PC-9 (cell line): ENCODE data around the gene MAP3K20.
"Not testable (repeated sequence)": the region's sequence is repeated elsewhere in the genome, so short reads cannot be mapped to it uniquely, and the experiment has no call there.

ENCODE experiments used
- EZH2 ChIP-seq: fragments of 200-600 bp; sonication (generic); IDR thresholded peaks from 2 replicates; pipeline ENCODE4 v1.8.0; 2017; ENCODE audit warnings: antibody characterized with exemption, low read depth
- TF ChIP-seq, protein P1 (sequence below): fragments of 200-600 bp; sonication (generic); conservative IDR thresholded peaks from 2 replicates; pipeline ENCODE4 v1.6.1; 2017; ENCODE audit warnings: mixed run types, antibody characterized with exemption, mild to moderate bottlenecking, moderate library complexity

DNA sequence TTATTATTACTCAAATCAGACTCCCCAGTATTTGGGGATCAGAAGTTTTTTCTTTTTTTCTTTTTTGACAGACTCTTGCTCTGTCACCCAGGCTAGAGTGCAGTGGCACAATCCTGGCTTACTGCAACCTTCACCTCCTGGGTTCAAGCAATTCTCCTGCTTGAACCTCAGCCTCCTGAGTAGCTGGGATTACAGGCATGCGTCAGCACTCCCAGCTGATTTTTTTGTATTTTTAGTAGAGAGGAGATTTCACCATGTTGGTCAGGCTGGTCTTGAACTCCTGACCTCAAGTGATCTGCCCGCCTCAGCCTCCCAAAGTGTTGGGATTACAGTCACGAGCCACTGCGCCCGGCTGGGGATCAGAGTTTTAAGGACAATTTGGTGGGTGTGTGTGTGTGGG is 233.7 kb downstream of the MAP3K20 start:
- TF ChIP-seq, protein P1, sequence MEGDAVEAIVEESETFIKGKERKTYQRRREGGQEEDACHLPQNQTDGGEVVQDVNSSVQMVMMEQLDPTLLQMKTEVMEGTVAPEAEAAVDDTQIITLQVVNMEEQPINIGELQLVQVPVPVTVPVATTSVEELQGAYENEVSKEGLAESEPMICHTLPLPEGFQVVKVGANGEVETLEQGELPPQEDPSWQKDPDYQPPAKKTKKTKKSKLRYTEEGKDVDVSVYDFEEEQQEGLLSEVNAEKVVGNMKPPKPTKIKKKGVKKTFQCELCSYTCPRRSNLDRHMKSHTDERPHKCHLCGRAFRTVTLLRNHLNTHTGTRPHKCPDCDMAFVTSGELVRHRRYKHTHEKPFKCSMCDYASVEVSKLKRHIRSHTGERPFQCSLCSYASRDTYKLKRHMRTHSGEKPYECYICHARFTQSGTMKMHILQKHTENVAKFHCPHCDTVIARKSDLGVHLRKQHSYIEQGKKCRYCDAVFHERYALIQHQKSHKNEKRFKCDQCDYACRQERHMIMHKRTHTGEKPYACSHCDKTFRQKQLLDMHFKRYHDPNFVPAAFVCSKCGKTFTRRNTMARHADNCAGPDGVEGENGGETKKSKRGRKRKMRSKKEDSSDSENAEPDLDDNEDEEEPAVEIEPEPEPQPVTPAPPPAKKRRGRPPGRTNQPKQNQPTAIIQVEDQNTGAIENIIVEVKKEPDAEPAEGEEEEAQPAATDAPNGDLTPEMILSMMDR = not testable (repeated sequence)
- TF ChIP-seq EZH2 = not testable (repeated sequence)
